Esophagus squamous epithelium (tissue), 4 donors: ENCODE measurements around the gene GID8.

ENCODE experiments used
- CTCF ChIP-seq, 6 experiments: fragments of 450-650 bp in 4 of 6; fragments of 200-600 bp in 2 of 6; sonication (generic) in 2 of 6; IDR thresholded peaks; one replicate each; pipeline ENCODE4 v1.5.1; 2016 to 2019; ENCODE audit warnings: antibody characterized with exemption in 6 of 6, mild to moderate bottlenecking in 4 of 6, moderate library complexity in 4 of 6
- POLR2A ChIP-seq, 4 donors: fragments of 450-650 bp; IDR thresholded peaks; one replicate each; pipeline ENCODE4 v1.6.1; 2017; ENCODE audit warnings: antibody characterized with exemption in 4 of 4, mild to moderate bottlenecking in 4 of 4, moderate library complexity in 3 of 4

GRCh38 chr20:62925420-62926228 is 12.3 kb upstream of the GID8 start:
- TF ChIP-seq POLR2A (IDR thresholded peaks at IDR 0.05) (no peak), CTCF (IDR thresholded peaks at IDR 0.05) (peak in 1 of 6 experiments; percentile 7)
